HEK293T (cell line): ENCODE measurements around the gene EFCAB8.

Experiments
- CTCF ChIA-PET: fragments of 350-600 bp; formaldehyde crosslinking; extraction: SDS; loops from one replicate; lab custom pipeline; 2021; ENCODE audit warnings: antibody characterized with exemption, inconsistent platforms; lab: Yijun Ruan, JAX
- POLR2A ChIA-PET: fragments of 350-600 bp; formaldehyde crosslinking; extraction: SDS; loops from one replicate; lab custom pipeline; 2020; ENCODE audit warnings: antibody characterized with exemption, inconsistent platforms; lab: Yijun Ruan, JAX
- DNase-seq: peaks from one replicate; pipeline ENCODE4 v3.0.0; 2012; ENCODE audit warnings: mixed read lengths; ENCODE audit errors: extremely low spot score
- ARNT ChIP-seq: fragments of 450-650 bp; IDR thresholded peaks from 2 replicates; pipeline ENCODE4 v1.6.1; 2017; ENCODE audit warnings: mild to moderate bottlenecking
- BHLHE40 ChIP-seq: fragments of 450-650 bp; IDR thresholded peaks from 2 replicates; pipeline ENCODE4 v1.6.1; 2016; ENCODE audit warnings: mild to moderate bottlenecking, moderate library complexity, borderline replicate concordance
- CTBP1 ChIP-seq: fragments of 450-650 bp; IDR thresholded peaks from 2 replicates; pipeline ENCODE4 v1.6.1; 2016; ENCODE audit warnings: borderline replicate concordance
- ELF4 ChIP-seq: fragments of 450-650 bp; IDR thresholded peaks from 2 replicates; pipeline ENCODE4 v1.6.1; 2017; ENCODE audit warnings: antibody characterized with exemption
- FOXA1 ChIP-seq: fragments of 450-650 bp; IDR thresholded peaks from 2 replicates; pipeline ENCODE4 v1.6.1; 2016; ENCODE audit warnings: mild to moderate bottlenecking
- FOXK2 ChIP-seq: fragments of 450-650 bp; IDR thresholded peaks from 2 replicates; pipeline ENCODE4 v1.6.1; 2016; ENCODE audit warnings: mild to moderate bottlenecking
- FOXM1 ChIP-seq: fragments of 450-650 bp; IDR thresholded peaks from 2 replicates; pipeline ENCODE4 v1.6.1; 2017; ENCODE audit warnings: mild to moderate bottlenecking, borderline replicate concordance
- HDGF ChIP-seq: fragments of 450-650 bp; IDR thresholded peaks from 2 replicates; pipeline ENCODE4 v1.6.1; 2017; ENCODE audit warnings: antibody characterized with exemption, borderline replicate concordance
- L3MBTL2 ChIP-seq: fragments of 450-650 bp; conservative IDR thresholded peaks from 2 replicates; pipeline ENCODE4 v1.6.1; 2016; ENCODE audit warnings: mild to moderate bottlenecking
- LEF1 ChIP-seq: fragments of 450-650 bp; IDR thresholded peaks from 2 replicates; pipeline ENCODE4 v1.6.1; 2017; ENCODE audit warnings: mild to moderate bottlenecking, borderline replicate concordance
- NFRKB ChIP-seq: fragments of 450-650 bp; IDR thresholded peaks from 2 replicates; pipeline ENCODE4 v1.6.1; 2016; ENCODE audit warnings: mild to moderate bottlenecking, moderate library complexity
- SP1 ChIP-seq: fragments of 450-650 bp; IDR thresholded peaks from 2 replicates; pipeline ENCODE4 v1.6.1; 2017
- SUZ12 ChIP-seq: fragments of 450-650 bp; IDR thresholded peaks from 2 replicates; pipeline ENCODE4 v1.6.1; 2016; ENCODE audit warnings: mild to moderate bottlenecking
- TARDBP ChIP-seq: fragments of 450-650 bp; IDR thresholded peaks from 2 replicates; pipeline ENCODE4 v1.6.1; 2016
- ZNF384 ChIP-seq: fragments of 450-650 bp; IDR thresholded peaks from 2 replicates; pipeline ENCODE4 v1.6.1; 2016
- TF ChIP-seq, protein P1 (sequence below): fragments of 450-650 bp; IDR thresholded peaks from 2 replicates; pipeline ENCODE4 v1.6.1; 2016

EFCAB8 gene

DNA sequence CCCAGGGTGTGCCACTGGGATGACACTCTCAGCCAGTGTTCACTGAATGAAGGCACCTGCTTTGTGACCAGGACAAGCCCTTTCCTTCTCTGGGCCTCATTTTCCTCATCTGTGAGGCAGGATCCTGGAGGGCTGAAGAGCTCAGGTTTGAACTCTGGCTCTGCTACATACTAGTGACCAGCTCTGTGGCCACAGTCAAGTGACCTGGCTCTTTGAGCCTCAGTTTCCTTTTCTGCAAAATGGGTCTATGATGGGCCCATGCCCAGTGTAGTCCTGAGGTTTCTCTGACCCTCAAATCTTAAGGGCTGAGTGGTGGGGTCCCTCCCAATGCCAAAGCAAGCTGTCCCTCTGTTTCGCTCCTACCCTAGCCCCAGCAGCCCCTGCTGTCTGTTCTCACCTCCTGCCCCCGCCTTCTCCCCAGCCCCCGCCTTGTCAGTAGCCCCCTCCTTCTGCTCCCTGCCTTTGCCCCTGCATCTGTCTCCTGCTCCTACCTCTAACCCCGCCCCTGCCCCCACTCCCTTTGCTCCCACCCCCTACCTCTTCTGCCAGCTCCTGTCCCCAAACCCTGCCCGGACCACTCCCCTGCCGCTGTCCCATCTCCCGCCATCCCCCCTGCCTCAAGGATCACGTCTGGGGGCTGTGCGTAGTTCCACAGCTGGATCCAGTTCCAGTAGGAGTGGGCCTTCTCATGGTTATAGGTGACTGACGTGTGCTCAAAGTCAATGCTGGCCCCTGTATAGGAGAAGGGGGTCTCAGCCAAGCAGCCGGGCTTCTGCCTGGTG is 128.5 kb downstream of the EFCAB8 start:
- ChIA-PET CTCF (no interaction called here), POLR2A (no interaction called here)
- no peak for TF ChIP-seq SP1
- TF ChIP-seq LEF1, result no peak
- no peak for TF ChIP-seq FOXM1
- no peak for TF ChIP-seq ARNT
- DNase-seq, result no peak

DNA sequence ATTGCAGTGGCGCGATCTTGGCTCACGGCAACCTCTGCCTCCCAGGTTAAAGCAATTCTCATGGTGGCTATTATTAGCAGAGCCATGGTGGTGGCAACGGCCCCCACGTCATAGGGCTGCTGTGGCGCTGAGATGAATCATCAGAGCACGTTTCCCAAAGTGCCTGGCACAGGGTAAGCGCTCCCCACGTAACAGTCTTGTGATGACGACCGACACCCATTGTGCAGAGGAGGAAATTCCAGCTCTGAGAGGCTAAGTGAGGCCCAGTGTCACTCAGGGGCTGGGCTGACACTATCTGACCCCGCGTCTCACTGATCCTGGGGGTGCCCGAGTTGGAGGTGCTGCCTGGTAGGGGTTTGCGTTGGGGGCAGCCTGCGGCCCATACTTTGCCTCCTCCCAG is 129.3 kb downstream of the EFCAB8 start:
- DNase-seq, result no peak
- POLR2A ChIA-PET, result no interaction called here
- TF ChIP-seq ARNT (no peak), FOXM1 (no peak), SP1 (no peak), FOXA1 (no peak), FOXK2 (no peak), HDGF (no peak), SUZ12 (no peak), ELF4 (no peak), TARDBP (no peak), NFRKB (no peak), LEF1 (no peak)
- TF ChIP-seq, protein P1, sequence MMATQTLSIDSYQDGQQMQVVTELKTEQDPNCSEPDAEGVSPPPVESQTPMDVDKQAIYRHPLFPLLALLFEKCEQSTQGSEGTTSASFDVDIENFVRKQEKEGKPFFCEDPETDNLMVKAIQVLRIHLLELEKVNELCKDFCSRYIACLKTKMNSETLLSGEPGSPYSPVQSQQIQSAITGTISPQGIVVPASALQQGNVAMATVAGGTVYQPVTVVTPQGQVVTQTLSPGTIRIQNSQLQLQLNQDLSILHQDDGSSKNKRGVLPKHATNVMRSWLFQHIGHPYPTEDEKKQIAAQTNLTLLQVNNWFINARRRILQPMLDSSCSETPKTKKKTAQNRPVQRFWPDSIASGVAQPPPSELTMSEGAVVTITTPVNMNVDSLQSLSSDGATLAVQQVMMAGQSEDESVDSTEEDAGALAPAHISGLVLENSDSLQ, result no peak
- CTCF ChIA-PET, result no interaction called here

DNA sequence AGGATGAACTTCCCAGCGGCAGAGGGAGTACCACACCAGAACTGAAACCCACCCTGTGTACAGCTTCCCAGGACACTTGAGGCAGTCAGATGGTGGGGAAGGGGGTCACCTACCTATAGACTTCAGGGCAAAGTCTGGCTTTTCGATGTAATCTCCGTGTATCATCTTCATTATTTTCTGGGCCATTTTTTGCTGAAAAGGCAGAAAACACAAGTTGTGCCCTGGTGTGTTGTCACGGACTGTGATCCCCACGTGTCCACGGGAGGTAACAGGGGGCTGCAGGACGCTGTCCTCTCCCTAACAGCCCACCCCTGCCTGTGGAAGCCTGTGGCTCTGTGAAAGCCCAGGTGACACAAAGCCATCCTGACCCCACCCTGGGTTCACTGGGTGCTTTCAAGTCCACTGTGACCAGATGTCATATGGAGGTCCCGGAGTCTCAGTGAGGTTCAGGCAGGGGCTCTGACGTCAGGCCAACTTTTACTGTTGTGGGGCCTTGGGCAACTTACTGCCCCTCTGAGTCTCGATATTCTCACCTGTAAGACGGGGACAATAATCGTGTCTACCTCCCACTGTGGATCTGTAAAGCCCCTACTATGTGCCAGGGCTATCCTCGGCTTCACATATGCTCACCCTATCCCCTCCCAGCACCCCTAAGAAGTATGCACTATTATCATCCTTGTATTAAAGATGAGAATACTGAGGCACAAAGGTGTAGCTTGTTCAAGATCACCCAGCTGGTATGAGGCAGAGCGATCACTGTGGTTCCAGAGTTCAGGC is 131.0 kb downstream of the EFCAB8 start:
- DNase-seq, result no peak
- ChIA-PET POLR2A (no interaction called here), CTCF (no interaction called here)
- TF ChIP-seq CTBP1, result no peak
- no peak for TF ChIP-seq SP1
- TF ChIP-seq FOXM1, result no peak
- TF ChIP-seq HDGF, result no peak
- no peak for TF ChIP-seq SUZ12
- TF ChIP-seq L3MBTL2, result no peak
- no peak for TF ChIP-seq FOXK2
- TF ChIP-seq ELF4, result no peak
- no peak for TF ChIP-seq NFRKB
- no peak for TF ChIP-seq TARDBP
- TF ChIP-seq LEF1, result no peak
- TF ChIP-seq ZNF384, result no peak
- TF ChIP-seq ARNT, result no peak
- TF ChIP-seq FOXA1, result no peak
- TF ChIP-seq BHLHE40, result no peak
- TF ChIP-seq, protein P1, result no peak

DNA sequence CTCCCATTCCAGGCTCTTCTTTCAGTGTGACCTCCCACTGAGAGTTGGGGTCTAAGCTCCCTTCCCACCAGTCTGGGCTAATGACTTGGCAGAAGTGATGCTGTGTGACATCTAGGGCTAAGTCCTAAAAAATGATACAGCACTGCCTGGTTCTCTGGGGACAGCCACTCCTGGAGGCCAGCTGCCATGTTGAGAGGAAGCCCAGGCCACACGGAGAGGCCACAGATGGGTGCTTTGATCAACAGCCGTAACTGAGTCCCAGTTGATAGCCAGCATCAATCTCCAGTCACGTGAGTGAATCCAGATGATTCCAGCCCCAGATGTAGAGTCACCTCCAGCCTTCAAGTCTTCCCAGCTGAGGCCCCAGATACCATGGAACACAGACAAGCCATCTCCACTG is 131.7 kb downstream of the EFCAB8 start:
- POLR2A ChIA-PET, result no interaction called here
- CTCF ChIA-PET, result no interaction called here
- no peak for DNase-seq
- TF ChIP-seq FOXM1 (no peak), SUZ12 (no peak), CTBP1 (no peak), HDGF (no peak), L3MBTL2 (no peak), FOXA1 (no peak), NFRKB (no peak), FOXK2 (no peak)
- TF ChIP-seq, protein P1, result no peak

DNA sequence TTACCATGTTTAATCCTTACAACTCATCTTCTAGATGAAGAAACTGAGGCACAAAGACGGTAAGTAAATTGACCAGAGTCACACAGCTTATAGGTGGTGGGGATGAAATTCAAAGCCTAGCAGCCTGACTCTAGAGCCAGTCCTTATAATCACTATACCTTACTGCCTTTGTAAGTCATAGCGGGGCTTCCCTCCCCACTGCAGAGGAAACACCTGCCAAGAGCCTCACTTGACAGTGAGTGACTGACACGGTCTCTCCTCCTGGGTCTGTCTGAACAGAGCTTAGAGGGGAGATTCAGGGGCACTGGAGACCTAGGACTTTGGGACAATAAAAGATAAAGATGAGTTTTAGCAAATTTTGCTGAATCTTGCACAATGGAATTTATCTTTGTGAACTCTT is 132.7 kb downstream of the EFCAB8 start:
- DNase-seq, result no peak
- ChIA-PET POLR2A (no interaction called here), CTCF (no interaction called here)
- TF ChIP-seq FOXA1 (no peak), ELF4 (no peak), L3MBTL2 (no peak), CTBP1 (no peak), TARDBP (no peak), ZNF384 (no peak), HDGF (no peak), FOXM1 (no peak), BHLHE40 (no peak), SP1 (no peak), ARNT (no peak), LEF1 (no peak), NFRKB (no peak), SUZ12 (no peak)
- TF ChIP-seq, protein P1, result no peak
